Tongue (tissue), 2 donors: Measurements from ENCODE around the gene DONSON. TPM values are rescaled to one million over a fixed set of nuclear protein-coding genes. Genes with fewer than 3 reads are reported as not detected.

ENCODE experiments used
- DNase-seq: peaks from one replicate; pipeline ENCODE4 v3.0.0-alpha.2; 2015
- total RNA-seq: library from RNA; depleted of rRNA; stranded (reverse); fragments of >200 nt; gene quantifications from one replicate; pipeline ENCODE4 v1.2.3, GENCODE V29; 2014

DONSON gene
- total RNA-seq, 1 donor from 2014 or later = 12.0 TPM

- no peak for DNase-seq
Measured at GRCh38 chr21:33562389-33562788, 26.1 kb downstream of the DONSON start.

- DNase-seq = no peak
Measured at GRCh38 chr21:33561373-33561772, 27.1 kb downstream of the DONSON start.

- no peak for DNase-seq
Measured at GRCh38 chr21:33560965-33561364, 27.5 kb downstream of the DONSON start.

- no peak for DNase-seq
Measured at GRCh38 chr21:33559813-33560212, 28.7 kb downstream of the DONSON start.

GRCh38 chr21:33558777-33559421, 29.6 kb downstream of the DONSON start:
- no peak for DNase-seq

GRCh38 chr21:33557447-33557846, 31.0 kb downstream of the DONSON start:
- no peak for DNase-seq

- no peak for DNase-seq
Measured at GRCh38 chr21:33554982-33555344, 33.5 kb downstream of the DONSON start.

- no peak for DNase-seq
Measured at GRCh38 chr21:33554236-33554981, 34.1 kb downstream of the DONSON start.

- DNase-seq = no peak
Measured at GRCh38 chr21:33552999-33553598, 35.4 kb downstream of the DONSON start.

GRCh38 chr21:33552093-33552998, 36.1 kb downstream of the DONSON start:
- no peak for DNase-seq

GRCh38 chr21:33551664-33552063, 36.8 kb downstream of the DONSON start:
- no peak for DNase-seq

- no peak for DNase-seq
Measured at GRCh38 chr21:33550772-33551660, 37.5 kb downstream of the DONSON start.

GRCh38 chr21:33549848-33550771, 38.4 kb downstream of the DONSON start:
- no peak for DNase-seq

GRCh38 chr21:33546086-33546485, 42.4 kb downstream of the DONSON start:
- peak; percentile 17 for DNase-seq

GRCh38 chr21:33544451-33545195, 43.9 kb downstream of the DONSON start:
- DNase-seq = no peak

- no peak for DNase-seq
Measured at GRCh38 chr21:33543505-33544129, 44.9 kb downstream of the DONSON start.

GRCh38 chr21:33542640-33543504, 45.6 kb downstream of the DONSON start, which contains the start of gene SON:
Gene SON, plus strand, starts transcription at chr21:33543038. Its CDS starts 55 bp downstream, at chr21:33543093.
- DNase-seq = peak; percentile 99
